ENCODE data around the gene NR5A1.

Gene NR5A1

GRCh38 chr9:124439086-124439485 is 68.1 kb downstream of the NR5A1 start:
- no peak for DNase-seq

- DNase-seq: no peak
Observed at GRCh38 chr9:124438091-124438490, 69.1 kb downstream of the NR5A1 start.

- DNase-seq: no peak
Observed at GRCh38 chr9:124437086-124437485, 70.1 kb downstream of the NR5A1 start.

- no peak for DNase-seq
Observed at GRCh38 chr9:124436320-124436719, 70.9 kb downstream of the NR5A1 start.
